Neural progenitor cell (in vitro differentiated cells): ENCODE data around the gene AATK. TPM values are rescaled to one million over a fixed set of nuclear protein-coding genes. Genes with fewer than 3 reads are reported as not detected.

Source experiments
- DNase-seq: peaks from one replicate; pipeline ENCODE4 v3.0.0-alpha.2; 2016; ENCODE audit warnings: low spot score
- H2AFZ ChIP-seq: fragments of 200-600 bp; sonication (generic); replicated peaks from 2 replicates; pipeline ENCODE4 v1.6.1; 2016; ENCODE audit warnings: antibody characterized with exemption
- H3F3A ChIP-seq: fragments of 200-600 bp; sonication (generic); 2 replicates; pipeline ENCODE4 v1.6.1; 2016; ENCODE audit warnings: antibody characterized with exemption, low read depth
- H3K27ac ChIP-seq: fragments of 200-600 bp; sonication (generic); 2 replicates; pipeline ENCODE4 v1.5.1; 2016; ENCODE audit warnings: mild to moderate bottlenecking
- H3K27me3 ChIP-seq: fragments of 200-600 bp; sonication (generic); 2 replicates; pipeline ENCODE4 v1.6.1; 2016; ENCODE audit warnings: mild to moderate bottlenecking, moderate library complexity
- H3K36me3 ChIP-seq: fragments of 200-600 bp; sonication (generic); 2 replicates; pipeline ENCODE4 v1.5.1; 2016
- H3K4me1 ChIP-seq: fragments of 200-600 bp; sonication (generic); 2 replicates; pipeline ENCODE4 v1.6.1; 2016; ENCODE audit warnings: mixed run types
- H3K4me2 ChIP-seq: fragments of 200-600 bp; sonication (generic); 2 replicates; pipeline ENCODE4 v1.6.1; 2016
- H3K4me3 ChIP-seq: fragments of 200-600 bp; sonication (generic); 2 replicates; pipeline ENCODE4 v1.5.1; 2016
- H3K79me2 ChIP-seq: fragments of 200-600 bp; sonication (generic); 2 replicates; pipeline ENCODE4 v1.6.1; 2016; ENCODE audit warnings: low read depth
- H3K9ac ChIP-seq: fragments of 200-600 bp; sonication (generic); 2 replicates; pipeline ENCODE4 v1.6.1; 2016
- H3K9me3 ChIP-seq: fragments of 200-600 bp; sonication (generic); 2 replicates; pipeline ENCODE4 v1.5.1; 2016; ENCODE audit warnings: low read depth
- H4K20me1 ChIP-seq: fragments of 200-600 bp; sonication (generic); 2 replicates; pipeline ENCODE4 v1.6.1; 2016; ENCODE audit warnings: low read depth
- H3K27ac Mint-ChIP-seq: 3 replicates; pipeline ENCODE4 v1.8.0; 2021; ENCODE audit warnings: mixed read lengths
- H3K27me3 Mint-ChIP-seq: 2 replicates; pipeline ENCODE4 v1.8.0; 2022; ENCODE audit warnings: low read depth, mild to moderate bottlenecking, inconsistent platforms, moderate library complexity, mixed read lengths; ENCODE audit not compliant: insufficient read depth
- H3K36me3 Mint-ChIP-seq: 3 replicates; pipeline ENCODE4 v1.8.0; 2021; ENCODE audit warnings: mixed read lengths
- H3K4me1 Mint-ChIP-seq: 3 replicates; pipeline ENCODE4 v1.8.0; 2021; ENCODE audit warnings: mixed read lengths
- H3K4me3 Mint-ChIP-seq: 3 replicates; pipeline ENCODE4 v1.8.0; 2021; ENCODE audit warnings: mild to moderate bottlenecking, moderate library complexity, mixed read lengths
- H3K9me3 Mint-ChIP-seq: 3 replicates; pipeline ENCODE4 v1.8.0; 2020; ENCODE audit warnings: mixed read lengths
- CTCF ChIP-seq: fragments of 200-600 bp; sonication (generic); IDR thresholded peaks from 2 replicates; pipeline ENCODE4 v1.5.1; 2017; ENCODE audit warnings: antibody characterized with exemption, mild to moderate bottlenecking
- EZH2 ChIP-seq: fragments of 200-600 bp; sonication (generic); IDR thresholded peaks from 2 replicates; pipeline ENCODE4 v1.6.1; 2017; ENCODE audit warnings: antibody characterized with exemption, mild to moderate bottlenecking, moderate library complexity
- EZH2phosphoT487 ChIP-seq: fragments of 200-600 bp; sonication (generic); IDR thresholded peaks from 2 replicates; pipeline ENCODE4 v1.6.1; 2017; ENCODE audit warnings: antibody characterized with exemption
- total RNA-seq: library from RNA; depleted of rRNA; stranded (reverse); fragments of >200 nt; gene quantifications from 2 replicates; pipeline ENCODE4 v1.2.3, GENCODE V29; 2015; ENCODE audit warnings: low replicate concordance

Gene AATK
- total RNA-seq, 1 donor from 2014 or later = 0.32 TPM

GRCh38 chr17:81140018-81140417, 26.0 kb downstream of the AATK start:
- H3K9ac ChIP-seq = no peak overlapping the region
- H4K20me1 ChIP-seq = no peaks in the 10 kb centered on the region
- H3K4me3 Mint-ChIP-seq = peak overlapping the region; percentile 43
- no peaks in the 10 kb centered on the region for H3K79me2 ChIP-seq
- H3K27me3 Mint-ChIP-seq = peaks cover 15% of the 10 kb centered on the region
- DNase-seq = no peak
- no peaks in the 10 kb centered on the region for H3K27me3 ChIP-seq
- H3K36me3 ChIP-seq = no peaks in the 10 kb centered on the region
- no peak overlapping the region for H3K27ac Mint-ChIP-seq
- H3K4me3 ChIP-seq = no peak overlapping the region
- H3K4me1 ChIP-seq = no peaks in the 10 kb centered on the region
- no peak overlapping the region for H3K4me2 ChIP-seq
- peaks cover 8% of the 10 kb centered on the region for H3K4me1 Mint-ChIP-seq
- no peaks in the 10 kb centered on the region for H3K36me3 Mint-ChIP-seq
- H2AFZ ChIP-seq = no peak overlapping the region
- H3K27ac ChIP-seq = no peak overlapping the region
- no peak for TF ChIP-seq EZH2
- no peak for TF ChIP-seq EZH2phosphoT487
- no peak for TF ChIP-seq CTCF
- H3K9me3 Mint-ChIP-seq = peaks cover 9% of the 10 kb centered on the region
- no peaks in the 10 kb centered on the region for H3K9me3 ChIP-seq
- peaks cover 15% of the 10 kb centered on the region for H3F3A ChIP-seq

- H3K27ac Mint-ChIP-seq = no peak overlapping the region
- Histone ChIP-seq H2AFZ (no peak overlapping the region), H3K36me3 (no peaks in the 10 kb centered on the region), H3K27ac (no peak overlapping the region), H3K4me3 (no peak overlapping the region), H3K4me2 (no peak overlapping the region), H3K9ac (no peak overlapping the region), H3K9me3 (no peaks in the 10 kb centered on the region), H3K4me1 (no peaks in the 10 kb centered on the region), H4K20me1 (no peaks in the 10 kb centered on the region), H3K27me3 (no peaks in the 10 kb centered on the region), H3F3A (peaks cover 15% of the 10 kb centered on the region), H3K79me2 (no peaks in the 10 kb centered on the region)
- no peaks in the 10 kb centered on the region for H3K36me3 Mint-ChIP-seq
- peaks cover 15% of the 10 kb centered on the region for H3K27me3 Mint-ChIP-seq
- TF ChIP-seq EZH2 (no peak), CTCF (no peak), EZH2phosphoT487 (no peak)
- peaks cover 8% of the 10 kb centered on the region for H3K4me1 Mint-ChIP-seq
- DNase-seq = no peak
- peak overlapping the region; percentile 25 for H3K4me3 Mint-ChIP-seq
- peaks cover 9% of the 10 kb centered on the region for H3K9me3 Mint-ChIP-seq
Observed at GRCh38 chr17:81139428-81139827, 26.6 kb downstream of the AATK start.

GRCh38 chr17:81138500-81138899, 27.5 kb downstream of the AATK start:
- H3K4me1 Mint-ChIP-seq = peaks cover 8% of the 10 kb centered on the region
- Histone ChIP-seq H3K4me2 (no peak overlapping the region), H4K20me1 (no peaks in the 10 kb centered on the region), H3F3A (peaks cover 15% of the 10 kb centered on the region), H3K36me3 (no peaks in the 10 kb centered on the region), H2AFZ (no peak overlapping the region), H3K27ac (no peak overlapping the region), H3K9ac (no peak overlapping the region), H3K9me3 (no peaks in the 10 kb centered on the region), H3K4me3 (no peak overlapping the region), H3K79me2 (no peaks in the 10 kb centered on the region), H3K27me3 (no peaks in the 10 kb centered on the region), H3K4me1 (no peaks in the 10 kb centered on the region)
- H3K9me3 Mint-ChIP-seq = peaks cover 9% of the 10 kb centered on the region
- peak overlapping the region; percentile 3 for H3K4me3 Mint-ChIP-seq
- no peak for TF ChIP-seq CTCF
- TF ChIP-seq EZH2 = no peak
- TF ChIP-seq EZH2phosphoT487 = no peak
- DNase-seq = no peak
- no peaks in the 10 kb centered on the region for H3K36me3 Mint-ChIP-seq
- peaks cover 15% of the 10 kb centered on the region for H3K27me3 Mint-ChIP-seq
- peak overlapping the region; percentile 1 for H3K27ac Mint-ChIP-seq
